Measurements from ENCODE around the gene CYP27C1.

DNA sequence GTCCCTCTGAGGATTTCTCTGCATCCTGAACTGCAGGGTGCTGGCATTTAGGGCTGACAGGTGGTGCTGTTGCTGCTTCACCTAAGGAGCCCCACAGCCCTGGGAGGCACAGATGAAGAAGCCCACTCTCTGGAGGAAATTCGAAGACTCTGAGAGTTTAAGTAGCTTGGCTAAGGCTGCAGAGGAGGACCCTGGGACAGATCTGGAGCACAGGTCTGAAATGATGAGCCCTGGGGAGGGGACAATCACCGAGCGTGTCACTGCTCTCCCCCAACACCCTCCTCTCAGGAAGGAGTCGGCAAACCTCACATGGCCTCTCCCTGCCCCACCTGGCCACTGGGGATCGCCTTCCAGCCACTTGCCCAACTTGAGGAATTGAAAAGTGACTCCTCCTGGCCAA is 18.6 kb downstream of the CYP27C1 start:
- TF ChIP-seq, protein P1, sequence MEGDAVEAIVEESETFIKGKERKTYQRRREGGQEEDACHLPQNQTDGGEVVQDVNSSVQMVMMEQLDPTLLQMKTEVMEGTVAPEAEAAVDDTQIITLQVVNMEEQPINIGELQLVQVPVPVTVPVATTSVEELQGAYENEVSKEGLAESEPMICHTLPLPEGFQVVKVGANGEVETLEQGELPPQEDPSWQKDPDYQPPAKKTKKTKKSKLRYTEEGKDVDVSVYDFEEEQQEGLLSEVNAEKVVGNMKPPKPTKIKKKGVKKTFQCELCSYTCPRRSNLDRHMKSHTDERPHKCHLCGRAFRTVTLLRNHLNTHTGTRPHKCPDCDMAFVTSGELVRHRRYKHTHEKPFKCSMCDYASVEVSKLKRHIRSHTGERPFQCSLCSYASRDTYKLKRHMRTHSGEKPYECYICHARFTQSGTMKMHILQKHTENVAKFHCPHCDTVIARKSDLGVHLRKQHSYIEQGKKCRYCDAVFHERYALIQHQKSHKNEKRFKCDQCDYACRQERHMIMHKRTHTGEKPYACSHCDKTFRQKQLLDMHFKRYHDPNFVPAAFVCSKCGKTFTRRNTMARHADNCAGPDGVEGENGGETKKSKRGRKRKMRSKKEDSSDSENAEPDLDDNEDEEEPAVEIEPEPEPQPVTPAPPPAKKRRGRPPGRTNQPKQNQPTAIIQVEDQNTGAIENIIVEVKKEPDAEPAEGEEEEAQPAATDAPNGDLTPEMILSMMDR (IDR thresholded peaks at IDR 0.05; ENCODE audit: low read length) = no peak
- TF ChIP-seq EZH2 (IDR thresholded peaks at IDR 0.05; ENCODE audit: borderline replicate concordance, low read length) = no peak

Data from OCI-LY1 (cell line).